K562 (cell line): Measurements from ENCODE around the gene DAPK2.

Source experiments
- EHMT2 ChIP-seq: fragments of 450-650 bp; IDR thresholded peaks from 2 replicates; pipeline ENCODE4 v1.6.1; 2018; ENCODE audit warnings: antibody characterized with exemption
- EZH2 ChIP-seq: IDR thresholded peaks from 2 replicates; pipeline ENCODE4 v1.6.1; 2012; ENCODE audit warnings: low read depth, mild to moderate bottlenecking, inconsistent platforms, low read length, borderline replicate concordance
- GABPB1 ChIP-seq: sonication (generic); formaldehyde crosslinking; IDR thresholded peaks from 2 replicates; pipeline ENCODE4 v1.8.0; 2022; ENCODE audit warnings: mild to moderate bottlenecking, missing genetic modification reagents
- IRF2 ChIP-seq: sonication (generic); formaldehyde crosslinking; IDR thresholded peaks from 2 replicates; pipeline ENCODE4 v1.8.1; 2022; ENCODE audit warnings: mild to moderate bottlenecking, missing genetic modification reagents
- KDM4B ChIP-seq, 2 experiments: fragments of 450-650 bp in 1 of 2; sonication (generic) in 1 of 2; IDR thresholded peaks; 2 replicates each; pipeline ENCODE4 v1.6.1; 2016 to 2017; ENCODE audit warnings: borderline replicate concordance in 2 of 2, antibody characterized with exemption in 1 of 2, low read depth in 1 of 2, mild to moderate bottlenecking in 1 of 2
- MECOM ChIP-seq: fragments of 250-450 bp; sonication (Bioruptor Pico); IDR thresholded peaks from 2 replicates; pipeline ENCODE4 v1.8.0; 2022; ENCODE audit warnings: inconsistent platforms
- PHF21A ChIP-seq: fragments of 450-650 bp; IDR thresholded peaks from 2 replicates; pipeline ENCODE4 v1.6.1; 2017; ENCODE audit warnings: low read depth, borderline replicate concordance
- POLR2AphosphoS5 ChIP-seq: IDR thresholded peaks from 2 replicates; pipeline ENCODE4 v1.6.1; 2011; ENCODE audit warnings: mild to moderate bottlenecking, low read depth, low read length, moderate library complexity; ENCODE audit not compliant: control insufficient read depth, insufficient read depth
- RFX5 ChIP-seq: IDR thresholded peaks from 2 replicates; pipeline ENCODE4 v1.6.1; 2011; ENCODE audit warnings: low read depth, mild to moderate bottlenecking, improper control_type of control experiment, low read length
- TRIM24 ChIP-seq, 2 experiments: fragments of 450-650 bp; IDR thresholded peaks; 2 replicates each; pipeline ENCODE4 v1.6.1; 2016
- TF ChIP-seq, protein P1 (sequence below), 3 experiments: IDR thresholded peaks in 2 of 3; conservative IDR thresholded peaks in 1 of 3; 2 replicates each; pipeline ENCODE4 v1.5.1; 2011 to 2012; ENCODE audit warnings: low read length in 3 of 3, mild to moderate bottlenecking in 3 of 3, control low read depth in 2 of 3, improper control_type of control experiment in 1 of 3, inconsistent platforms in 1 of 3, low read depth in 1 of 3, mixed read lengths in 1 of 3, moderate library complexity in 1 of 3; ENCODE audit not compliant: insufficient read depth in 2 of 3
- TF ChIP-seq, protein P2 (sequence below): fragments of 250-450 bp; sonication (Bioruptor Pico); IDR thresholded peaks from 2 replicates; pipeline ENCODE4 v1.5.0; 2021; ENCODE audit warnings: mild to moderate bottlenecking, moderate library complexity
- TF ChIP-seq, protein P3 (sequence below): fragments of 450-650 bp; IDR thresholded peaks from 2 replicates; pipeline ENCODE4 v1.6.1; 2016; ENCODE audit warnings: antibody characterized with exemption
- TF ChIP-seq, protein P4 (sequence below): fragments of 250-450 bp; sonication (Bioruptor Pico); IDR thresholded peaks from 2 replicates; pipeline ENCODE4 v1.8.0; 2021; ENCODE audit warnings: borderline replicate concordance, mild to moderate bottlenecking, moderate library complexity; ENCODE audit not compliant: poor library complexity, severe bottlenecking

GRCh38 chr15:63984331-63984730, 62.0 kb downstream of the DAPK2 start:
- TF ChIP-seq EHMT2 (no peak), KDM4B (IDR thresholded peaks at IDR 0.05; ENCODE audit: borderline replicate concordance in 2 of 2, low read depth in 1 of 2) (no peak), GABPB1 (CRISPR knock-in tag) (no peak), EZH2 (no peak), MECOM (CRISPR knock-in tag) (no peak), RFX5 (no peak), POLR2AphosphoS5 (no peak), TRIM24 (IDR thresholded peaks at IDR 0.05) (no peak), PHF21A (no peak), IRF2 (CRISPR knock-in tag) (no peak)
- TF ChIP-seq, protein P1, sequence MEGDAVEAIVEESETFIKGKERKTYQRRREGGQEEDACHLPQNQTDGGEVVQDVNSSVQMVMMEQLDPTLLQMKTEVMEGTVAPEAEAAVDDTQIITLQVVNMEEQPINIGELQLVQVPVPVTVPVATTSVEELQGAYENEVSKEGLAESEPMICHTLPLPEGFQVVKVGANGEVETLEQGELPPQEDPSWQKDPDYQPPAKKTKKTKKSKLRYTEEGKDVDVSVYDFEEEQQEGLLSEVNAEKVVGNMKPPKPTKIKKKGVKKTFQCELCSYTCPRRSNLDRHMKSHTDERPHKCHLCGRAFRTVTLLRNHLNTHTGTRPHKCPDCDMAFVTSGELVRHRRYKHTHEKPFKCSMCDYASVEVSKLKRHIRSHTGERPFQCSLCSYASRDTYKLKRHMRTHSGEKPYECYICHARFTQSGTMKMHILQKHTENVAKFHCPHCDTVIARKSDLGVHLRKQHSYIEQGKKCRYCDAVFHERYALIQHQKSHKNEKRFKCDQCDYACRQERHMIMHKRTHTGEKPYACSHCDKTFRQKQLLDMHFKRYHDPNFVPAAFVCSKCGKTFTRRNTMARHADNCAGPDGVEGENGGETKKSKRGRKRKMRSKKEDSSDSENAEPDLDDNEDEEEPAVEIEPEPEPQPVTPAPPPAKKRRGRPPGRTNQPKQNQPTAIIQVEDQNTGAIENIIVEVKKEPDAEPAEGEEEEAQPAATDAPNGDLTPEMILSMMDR (IDR thresholded peaks at IDR 0.05 in 2 of 3, conservative IDR thresholded peaks at IDR 0.05 in 1 of 3; ENCODE audit: insufficient read depth in 2 of 3, low read depth in 1 of 3, low read length in 3 of 3): no peak
- TF ChIP-seq, protein P2, sequence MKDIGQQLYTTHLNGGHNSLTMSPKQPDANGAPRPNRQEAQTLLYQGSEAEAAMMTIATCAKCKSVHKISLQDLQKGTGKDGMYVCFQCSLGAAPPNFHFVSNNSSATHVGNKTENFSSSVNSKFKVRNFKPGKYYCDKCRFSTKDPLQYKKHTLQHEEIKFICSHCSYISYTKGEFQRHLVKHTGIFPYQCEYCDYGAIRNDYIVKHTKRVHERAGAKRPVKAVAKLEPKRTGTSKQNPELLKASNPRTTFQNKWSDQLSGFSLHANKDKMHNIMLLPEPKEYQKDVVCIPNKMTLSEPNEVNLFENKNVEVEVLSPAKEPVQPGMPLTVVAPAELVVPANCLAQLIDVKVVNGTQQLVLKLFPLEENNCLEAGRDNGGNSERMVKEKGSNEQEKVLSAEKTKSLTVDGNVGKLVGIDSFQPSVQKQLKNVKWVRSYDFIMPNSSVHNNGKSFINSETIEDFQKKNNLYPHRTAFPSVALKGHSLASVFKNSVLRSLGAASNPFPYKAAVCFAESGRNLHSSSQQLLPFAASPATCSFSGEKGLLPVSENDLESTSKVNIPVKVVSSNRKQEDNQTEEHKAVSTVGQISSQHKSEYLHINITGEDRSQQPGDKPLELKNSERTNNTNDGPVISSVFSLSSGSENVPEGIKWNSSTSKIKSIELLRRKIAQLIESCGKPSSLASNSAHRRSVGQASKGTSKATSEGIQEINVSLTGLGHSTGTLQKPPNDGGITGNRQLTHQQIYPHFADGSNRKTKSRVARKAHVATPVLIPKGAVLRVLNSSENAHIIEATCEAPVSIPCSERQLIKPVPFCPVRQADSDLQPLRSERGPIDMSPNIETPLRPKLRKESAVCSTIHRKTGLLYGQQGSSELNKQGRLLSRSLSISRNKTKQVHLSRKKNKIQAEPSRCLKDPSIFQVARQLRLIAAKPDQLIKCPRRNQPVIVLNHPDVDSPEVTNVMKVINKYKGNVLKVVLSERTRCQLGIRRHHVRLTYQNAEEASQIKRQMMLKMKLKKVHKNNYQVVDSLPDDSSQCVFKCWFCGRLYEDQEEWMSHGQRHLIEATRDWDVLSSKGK: no peak
- TF ChIP-seq, protein P3, sequence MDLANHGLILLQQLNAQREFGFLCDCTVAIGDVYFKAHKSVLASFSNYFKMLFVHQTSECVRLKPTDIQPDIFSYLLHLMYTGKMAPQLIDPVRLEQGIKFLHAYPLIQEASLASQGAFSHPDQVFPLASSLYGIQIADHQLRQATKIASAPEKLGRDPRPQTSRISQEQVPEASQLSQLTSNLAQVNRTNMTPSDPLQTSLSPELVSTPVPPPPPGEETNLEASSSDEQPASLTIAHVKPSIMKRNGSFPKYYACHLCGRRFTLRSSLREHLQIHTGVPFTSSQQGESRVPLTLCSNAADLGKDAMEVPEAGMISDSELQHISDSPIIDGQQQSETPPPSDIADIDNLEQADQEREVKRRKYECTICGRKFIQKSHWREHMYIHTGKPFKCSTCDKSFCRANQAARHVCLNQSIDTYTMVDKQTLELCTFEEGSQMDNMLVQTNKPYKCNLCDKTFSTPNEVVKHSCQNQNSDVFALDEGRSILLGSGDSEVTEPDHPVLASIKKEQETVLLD: no peak
- TF ChIP-seq, protein P4, sequence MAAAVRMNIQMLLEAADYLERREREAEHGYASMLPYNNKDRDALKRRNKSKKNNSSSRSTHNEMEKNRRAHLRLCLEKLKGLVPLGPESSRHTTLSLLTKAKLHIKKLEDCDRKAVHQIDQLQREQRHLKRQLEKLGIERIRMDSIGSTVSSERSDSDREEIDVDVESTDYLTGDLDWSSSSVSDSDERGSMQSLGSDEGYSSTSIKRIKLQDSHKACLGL (CRISPR knock-in tag): no peak
